Ovary (tissue), 3 donors: Measurements from ENCODE around the gene OR10H5.

Source experiments
- EP300 ChIP-seq: sonication (generic); formaldehyde crosslinking; IDR thresholded peaks from one replicate; pipeline ENCODE4 v1.6.1; 2017; ENCODE audit warnings: antibody characterized with exemption
- POLR2A ChIP-seq: fragments of 450-650 bp; IDR thresholded peaks from one replicate; pipeline ENCODE4 v1.6.1; 2017; ENCODE audit warnings: antibody characterized with exemption, mild to moderate bottlenecking, moderate library complexity
- TF ChIP-seq, protein P1 (sequence below), 3 donors: fragments of 450-650 bp in 2 of 3; fragments of 200-600 bp in 1 of 3; IDR thresholded peaks; one replicate each; pipeline versions ENCODE4 v1.5.1 to v1.8.0; 2016 to 2022; ENCODE audit warnings: antibody characterized with exemption in 3 of 3, mild to moderate bottlenecking in 1 of 3
- donor health status: DM: no; HTN: no; CAD: no.

DNA sequence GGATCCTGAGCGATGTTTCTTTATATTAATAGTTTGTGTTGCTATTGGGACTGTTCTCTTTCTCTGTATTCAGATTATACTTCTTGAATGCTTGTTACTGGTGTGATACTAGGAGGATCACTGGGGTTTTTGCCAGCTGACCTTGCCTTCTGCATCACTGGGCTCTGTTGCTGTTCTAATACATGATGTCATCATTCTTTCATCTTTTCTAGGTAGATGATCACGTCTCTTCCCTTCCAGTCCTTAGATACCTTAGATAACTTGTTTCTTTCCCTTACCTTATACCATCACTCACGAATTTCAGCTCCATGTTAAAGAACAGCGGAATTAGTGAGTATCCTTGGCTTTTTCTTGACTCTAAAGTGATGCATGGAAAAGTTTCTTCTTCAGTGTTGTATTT is 49.7 kb upstream of the OR10H5 start, which contains the start of gene OR10H3:
- TF ChIP-seq, protein P1, sequence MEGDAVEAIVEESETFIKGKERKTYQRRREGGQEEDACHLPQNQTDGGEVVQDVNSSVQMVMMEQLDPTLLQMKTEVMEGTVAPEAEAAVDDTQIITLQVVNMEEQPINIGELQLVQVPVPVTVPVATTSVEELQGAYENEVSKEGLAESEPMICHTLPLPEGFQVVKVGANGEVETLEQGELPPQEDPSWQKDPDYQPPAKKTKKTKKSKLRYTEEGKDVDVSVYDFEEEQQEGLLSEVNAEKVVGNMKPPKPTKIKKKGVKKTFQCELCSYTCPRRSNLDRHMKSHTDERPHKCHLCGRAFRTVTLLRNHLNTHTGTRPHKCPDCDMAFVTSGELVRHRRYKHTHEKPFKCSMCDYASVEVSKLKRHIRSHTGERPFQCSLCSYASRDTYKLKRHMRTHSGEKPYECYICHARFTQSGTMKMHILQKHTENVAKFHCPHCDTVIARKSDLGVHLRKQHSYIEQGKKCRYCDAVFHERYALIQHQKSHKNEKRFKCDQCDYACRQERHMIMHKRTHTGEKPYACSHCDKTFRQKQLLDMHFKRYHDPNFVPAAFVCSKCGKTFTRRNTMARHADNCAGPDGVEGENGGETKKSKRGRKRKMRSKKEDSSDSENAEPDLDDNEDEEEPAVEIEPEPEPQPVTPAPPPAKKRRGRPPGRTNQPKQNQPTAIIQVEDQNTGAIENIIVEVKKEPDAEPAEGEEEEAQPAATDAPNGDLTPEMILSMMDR (IDR thresholded peaks at IDR 0.05) = no peak
- TF ChIP-seq POLR2A (no peak), EP300 (no peak)
